Cardiac muscle cell (in vitro differentiated cells and primary cell): ENCODE data around the gene NAA60. TPM values are rescaled to one million over a fixed set of nuclear protein-coding genes. Genes with fewer than 3 reads are reported as not detected.

Experiments used
- DNase-seq, 2 donors: peaks; one replicate each; pipeline versions ENCODE4 v3.0.0 to v3.0.0-alpha.2; 2010 to 2017; ENCODE audit warnings: low read depth in 1 of 2, low spot score in 1 of 2
- H3K27ac ChIP-seq: fragments of 200-600 bp; sonication (generic); 2 replicates; pipeline ENCODE4 v1.5.1; 2016
- H3K27me3 ChIP-seq: fragments of 200-600 bp; sonication (generic); 2 replicates; pipeline ENCODE4 v1.6.0; 2016; ENCODE audit warnings: control low read depth
- H3K36me3 ChIP-seq: fragments of 200-600 bp; sonication (generic); 2 replicates; pipeline ENCODE4 v1.5.1; 2016; ENCODE audit warnings: control low read depth
- H3K4me1 ChIP-seq: fragments of 200-600 bp; sonication (generic); 2 replicates; pipeline ENCODE4 v1.8.1; 2017; ENCODE audit warnings: low read depth, mild to moderate bottlenecking, mixed run types
- H3K4me3 ChIP-seq: fragments of 200-600 bp; sonication (generic); 2 replicates; pipeline ENCODE4 v1.5.1; 2016; ENCODE audit warnings: mild to moderate bottlenecking
- H3K9me3 ChIP-seq: fragments of 200-600 bp; sonication (generic); 2 replicates; pipeline ENCODE4 v1.5.1; 2017; ENCODE audit warnings: low read depth, mild to moderate bottlenecking, control low read depth
- polyA plus RNA-seq: library from polyadenylated mRNA; unstranded; fragments of >200 nt; fragmentation: Nextera tagmentation; extraction: Ambion mirVana; gene quantifications from 2 replicates; pipeline ENCODE4 v1.2.1, GENCODE V29; 2016
- total RNA-seq: library from RNA; depleted of rRNA; stranded (reverse); fragments of >200 nt; gene quantifications from 2 replicates; pipeline ENCODE4 v1.2.3, GENCODE V29; 2016
- TF ChIP-seq, protein P1 (sequence below): IDR thresholded peaks from 2 replicates; pipeline ENCODE4 v1.5.1; 2012; ENCODE audit warnings: low read depth, mild to moderate bottlenecking, low read length

NAA60 gene
- total and polyA plus RNA-seq, 2 experiments from 2014 or later = 43.9 to 83.0 TPM

DNA sequence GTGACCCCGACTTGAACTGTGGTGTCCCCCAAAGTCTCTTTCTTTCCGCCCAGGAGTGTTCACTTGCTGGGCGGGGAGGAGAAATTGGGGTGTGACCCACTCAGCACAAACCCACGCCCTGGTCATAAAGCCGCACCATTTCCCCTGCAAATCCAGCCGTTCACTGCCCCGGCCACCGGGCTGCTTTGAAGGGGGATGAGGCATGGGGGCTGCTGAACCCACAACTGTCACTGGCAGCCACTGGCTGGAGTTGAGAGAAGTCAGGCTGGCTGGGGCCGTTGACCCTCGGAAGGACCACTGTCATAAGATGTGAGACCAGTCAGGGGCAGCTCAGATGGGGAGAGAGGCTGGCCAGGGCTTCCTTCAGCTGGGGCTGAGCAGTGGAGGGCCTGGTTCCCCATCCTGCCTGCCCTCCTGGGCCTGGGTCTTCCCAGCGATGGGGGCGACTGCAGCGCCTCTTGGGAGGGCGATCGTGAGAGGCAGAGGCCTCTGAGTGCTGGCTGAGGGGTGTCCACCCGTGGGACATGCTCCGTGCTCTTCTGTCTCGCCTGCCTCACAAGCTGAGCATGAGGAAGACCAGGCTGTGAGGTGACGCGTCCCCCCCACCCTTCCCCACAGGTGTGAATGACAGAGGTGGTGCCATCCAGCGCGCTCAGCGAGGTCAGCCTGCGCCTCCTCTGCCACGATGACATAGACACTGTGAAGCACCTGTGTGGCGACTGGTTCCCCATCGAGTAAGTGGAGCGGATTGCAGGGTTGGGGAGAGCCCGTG, 32.3 kb downstream of the NAA60 start:
- H3K36me3 ChIP-seq = peaks cover 6% of the 10 kb centered on the region
- H3K27me3 ChIP-seq = no peaks in the 10 kb centered on the region
- DNase-seq = no peak
- H3K27ac ChIP-seq = peak overlapping the region; percentile 60
- H3K4me3 ChIP-seq = no peak overlapping the region
- peaks cover 24% of the 10 kb centered on the region for H3K4me1 ChIP-seq
- no peaks in the 10 kb centered on the region for H3K9me3 ChIP-seq
- TF ChIP-seq, protein P1, sequence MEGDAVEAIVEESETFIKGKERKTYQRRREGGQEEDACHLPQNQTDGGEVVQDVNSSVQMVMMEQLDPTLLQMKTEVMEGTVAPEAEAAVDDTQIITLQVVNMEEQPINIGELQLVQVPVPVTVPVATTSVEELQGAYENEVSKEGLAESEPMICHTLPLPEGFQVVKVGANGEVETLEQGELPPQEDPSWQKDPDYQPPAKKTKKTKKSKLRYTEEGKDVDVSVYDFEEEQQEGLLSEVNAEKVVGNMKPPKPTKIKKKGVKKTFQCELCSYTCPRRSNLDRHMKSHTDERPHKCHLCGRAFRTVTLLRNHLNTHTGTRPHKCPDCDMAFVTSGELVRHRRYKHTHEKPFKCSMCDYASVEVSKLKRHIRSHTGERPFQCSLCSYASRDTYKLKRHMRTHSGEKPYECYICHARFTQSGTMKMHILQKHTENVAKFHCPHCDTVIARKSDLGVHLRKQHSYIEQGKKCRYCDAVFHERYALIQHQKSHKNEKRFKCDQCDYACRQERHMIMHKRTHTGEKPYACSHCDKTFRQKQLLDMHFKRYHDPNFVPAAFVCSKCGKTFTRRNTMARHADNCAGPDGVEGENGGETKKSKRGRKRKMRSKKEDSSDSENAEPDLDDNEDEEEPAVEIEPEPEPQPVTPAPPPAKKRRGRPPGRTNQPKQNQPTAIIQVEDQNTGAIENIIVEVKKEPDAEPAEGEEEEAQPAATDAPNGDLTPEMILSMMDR = no peak

DNA sequence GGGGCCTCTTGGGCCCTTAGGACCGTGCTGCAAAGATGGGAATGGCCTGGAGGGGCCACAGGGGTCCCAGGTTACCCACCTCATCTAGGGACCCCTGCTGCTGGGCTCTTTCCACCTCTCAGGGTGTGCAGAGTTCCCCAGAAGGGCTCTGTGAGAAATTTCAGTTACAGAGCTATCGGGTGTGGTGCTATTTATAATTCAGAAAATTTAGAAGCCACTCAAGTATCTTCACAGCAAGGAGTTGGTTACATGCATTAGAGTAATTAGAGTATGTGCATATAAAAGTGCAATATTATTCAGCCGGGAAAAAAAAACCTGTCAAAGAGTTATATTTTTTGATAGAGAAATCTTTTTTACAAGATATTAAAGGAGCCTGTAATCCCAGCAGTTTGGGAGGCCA, 32.9 kb downstream of the NAA60 start:
- TF ChIP-seq, protein P1 = no peak
- H3K4me3 ChIP-seq = no peak overlapping the region
- no peaks in the 10 kb centered on the region for H3K9me3 ChIP-seq
- no peak for DNase-seq
- no peaks in the 10 kb centered on the region for H3K27me3 ChIP-seq
- peak overlapping the region; percentile 60 for H3K27ac ChIP-seq
- H3K36me3 ChIP-seq = peaks cover 6% of the 10 kb centered on the region
- peaks cover 29% of the 10 kb centered on the region for H3K4me1 ChIP-seq

DNA sequence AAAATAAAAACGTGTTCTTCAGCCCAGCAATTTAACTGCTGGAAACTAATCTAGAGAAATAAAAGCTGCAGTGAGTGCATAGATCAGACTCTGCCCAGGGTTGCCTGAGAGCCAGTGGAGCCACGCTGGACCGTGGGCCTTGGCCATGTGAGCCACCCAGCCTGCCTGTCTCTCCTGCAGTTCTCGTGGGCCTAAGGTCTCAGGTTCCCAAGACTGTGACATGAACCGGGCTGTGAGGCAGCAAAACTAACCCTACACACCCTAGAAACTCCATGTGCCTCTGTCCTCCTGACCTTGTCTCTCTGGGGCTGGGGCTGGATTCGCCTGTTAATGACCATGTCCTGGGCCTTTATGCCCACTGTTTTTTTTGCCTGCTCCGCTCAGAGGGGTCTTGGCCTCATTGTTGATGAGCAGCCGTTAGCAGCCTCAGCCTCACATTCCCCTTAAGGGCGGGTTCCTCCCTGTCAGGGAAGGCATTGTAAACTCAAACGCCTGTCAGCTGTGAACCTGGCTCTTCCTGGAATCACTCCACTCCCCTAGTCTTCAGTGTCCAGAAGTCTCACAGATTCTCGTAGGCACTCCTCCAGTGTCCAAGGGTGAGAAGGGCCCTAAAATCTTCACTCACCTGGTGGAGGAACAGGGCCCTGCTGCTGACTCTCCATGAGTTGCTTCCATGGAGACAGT, 34.9 kb downstream of the NAA60 start:
- H3K4me1 ChIP-seq = peaks cover 40% of the 10 kb centered on the region
- H3K36me3 ChIP-seq = peaks cover 8% of the 10 kb centered on the region
- no peak for DNase-seq
- no peak overlapping the region for H3K4me3 ChIP-seq
- H3K27ac ChIP-seq = no peak overlapping the region
- TF ChIP-seq, protein P1 = no peak
- H3K27me3 ChIP-seq = no peaks in the 10 kb centered on the region
- H3K9me3 ChIP-seq = no peaks in the 10 kb centered on the region

DNA sequence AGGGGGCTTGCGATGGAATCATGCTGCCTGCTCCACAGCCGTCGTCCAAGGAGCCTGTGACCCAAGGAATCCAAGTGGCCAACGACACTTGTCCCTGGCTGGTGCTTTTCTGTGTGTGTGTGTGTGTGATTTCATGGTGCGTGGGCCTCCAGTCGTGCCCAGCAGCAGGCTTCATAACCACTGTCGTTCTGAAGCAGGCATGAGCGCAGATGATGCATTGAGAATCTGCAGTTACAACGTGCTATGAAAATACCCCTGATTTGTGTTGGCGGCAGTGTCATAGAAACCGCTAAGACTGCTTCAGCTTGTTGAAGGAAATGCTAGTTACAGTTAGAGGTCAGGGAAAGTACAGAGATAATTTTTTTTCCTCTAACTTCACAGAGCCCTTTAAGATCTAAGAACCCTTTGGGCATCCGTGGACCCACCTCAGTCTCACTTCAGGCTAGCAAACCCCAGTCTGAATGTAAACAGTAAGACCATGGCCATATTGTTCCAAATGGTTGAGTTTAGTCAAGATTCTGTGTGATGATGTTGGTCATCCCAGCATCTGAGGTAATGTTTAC, 36.3 kb downstream of the NAA60 start:
- Histone ChIP-seq H3K27me3 (no peaks in the 10 kb centered on the region), H3K4me1 (peaks cover 29% of the 10 kb centered on the region), H3K36me3 (peaks cover 12% of the 10 kb centered on the region), H3K9me3 (no peaks in the 10 kb centered on the region), H3K4me3 (no peak overlapping the region), H3K27ac (no peak overlapping the region)
- DNase-seq = no peak
- TF ChIP-seq, protein P1 = no peak

DNA sequence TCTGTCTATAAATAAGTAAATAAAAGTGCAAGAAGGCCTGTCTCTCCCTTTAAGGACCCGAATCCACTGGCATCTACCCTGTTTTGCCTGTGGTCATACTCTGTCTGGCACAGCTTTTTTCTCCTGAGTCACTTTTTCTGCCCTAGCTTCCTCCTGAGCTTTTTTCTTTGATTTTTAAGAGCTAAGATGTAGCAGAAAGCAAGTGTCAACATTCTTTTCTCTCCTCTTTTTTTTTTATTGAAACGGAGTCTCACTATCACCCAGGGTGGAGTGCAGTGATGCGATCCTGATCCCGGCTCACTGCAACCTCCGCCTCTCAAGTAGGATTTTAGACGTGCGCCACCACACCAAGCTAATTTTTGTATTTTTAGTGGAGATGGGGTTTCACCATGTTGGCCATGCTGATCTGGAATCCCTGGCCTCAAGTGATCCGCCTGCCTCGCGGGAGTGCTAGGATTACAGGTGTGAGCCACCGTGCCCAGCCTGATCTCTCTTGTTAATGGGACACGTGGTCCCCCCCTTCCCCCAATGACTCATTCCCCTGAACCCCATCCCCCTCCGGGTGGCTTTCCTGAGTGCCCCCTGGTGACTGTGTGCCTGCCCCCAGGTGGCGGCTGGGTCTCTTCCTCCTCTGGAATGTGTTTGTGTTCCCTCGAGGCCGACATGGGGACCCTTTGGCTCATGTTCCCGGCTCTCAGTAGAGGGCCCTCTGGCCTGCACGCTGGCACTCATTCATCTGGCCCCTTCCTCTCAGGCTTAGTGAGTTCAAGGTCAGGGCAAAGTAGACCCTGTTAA, 37.6 kb downstream of the NAA60 start:
- peak overlapping the region; percentile 86 for H3K27ac ChIP-seq
- TF ChIP-seq, protein P1 = no peak
- no peaks in the 10 kb centered on the region for H3K27me3 ChIP-seq
- DNase-seq = peak in 1 of 2 donors; percentile 93
- H3K36me3 ChIP-seq = peaks cover 19% of the 10 kb centered on the region
- H3K4me3 ChIP-seq = no peak overlapping the region
- peaks cover 26% of the 10 kb centered on the region for H3K4me1 ChIP-seq
- no peaks in the 10 kb centered on the region for H3K9me3 ChIP-seq
